ENCODE results near the gene SBK1.
"Not testable (repeated sequence)": the region's sequence is repeated elsewhere in the genome, so short reads cannot be mapped to it uniquely, and the experiment has no call there.

The SBK1 gene

DNA sequence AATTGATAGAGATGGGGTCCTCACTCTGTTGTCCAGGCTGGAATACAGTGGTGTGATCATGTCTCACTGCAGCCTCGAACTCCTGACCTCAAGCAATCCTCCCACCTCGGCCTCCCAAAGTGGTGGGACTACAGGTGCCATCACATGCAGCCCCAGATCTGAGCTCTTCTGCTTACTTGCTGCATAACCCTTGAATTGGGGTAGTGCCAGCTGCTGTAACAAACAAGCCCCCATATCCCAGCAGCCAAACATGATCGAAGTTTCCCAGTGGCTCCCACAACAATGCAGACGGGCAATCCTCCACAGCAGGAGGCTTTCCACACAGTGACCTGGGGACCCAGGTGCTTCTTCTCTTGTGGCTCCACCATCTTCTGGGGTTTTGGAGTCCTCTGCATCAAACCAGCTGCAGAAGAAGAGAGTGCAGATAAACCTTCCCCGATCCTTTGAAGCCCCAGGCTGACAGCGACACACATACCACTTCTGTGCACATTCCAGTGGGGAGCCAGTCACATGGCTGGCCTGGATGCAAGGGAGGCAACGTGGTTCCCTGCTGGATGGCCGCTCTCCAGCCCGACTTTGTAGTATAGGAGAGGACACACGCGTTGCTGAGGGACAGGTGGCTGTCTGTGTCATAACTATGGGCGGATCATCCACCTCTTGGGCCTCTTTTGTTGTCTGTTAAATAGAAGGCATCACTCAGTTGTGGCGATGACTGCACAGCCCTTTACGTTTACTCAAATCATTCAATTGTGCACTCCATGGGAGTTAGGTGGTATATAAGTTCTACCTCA, 16.7 kb downstream of the SBK1 start:
- DNase-seq (ENCODE audit: low read depth) = no peak

DNA sequence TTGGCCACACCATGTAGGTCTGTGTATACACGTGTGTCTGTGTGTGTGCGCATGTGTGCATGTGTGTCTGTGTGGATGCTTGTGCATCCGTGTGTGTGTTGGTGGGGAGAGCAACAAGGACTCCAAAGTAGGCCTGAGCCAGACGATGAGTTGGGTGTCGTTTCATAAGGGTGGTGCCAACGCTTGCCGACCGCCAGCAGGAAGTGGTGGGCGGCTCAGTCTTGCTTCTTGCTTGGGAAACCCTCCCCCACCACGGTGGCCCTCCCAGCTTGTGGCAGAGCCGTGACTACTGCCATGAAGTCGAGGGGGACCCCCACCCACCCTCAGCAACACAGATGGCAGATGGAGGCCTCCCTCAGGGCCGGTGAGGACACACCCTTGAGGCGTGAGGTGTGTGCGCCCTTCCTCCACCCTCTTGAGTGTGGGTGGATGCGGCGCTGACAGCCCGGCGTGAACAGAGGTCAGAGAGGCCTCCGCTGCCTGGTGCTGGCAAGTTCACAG, 17.5 kb downstream of the SBK1 start:
- peak; percentile 75 for DNase-seq (ENCODE audit: low read depth)

DNA sequence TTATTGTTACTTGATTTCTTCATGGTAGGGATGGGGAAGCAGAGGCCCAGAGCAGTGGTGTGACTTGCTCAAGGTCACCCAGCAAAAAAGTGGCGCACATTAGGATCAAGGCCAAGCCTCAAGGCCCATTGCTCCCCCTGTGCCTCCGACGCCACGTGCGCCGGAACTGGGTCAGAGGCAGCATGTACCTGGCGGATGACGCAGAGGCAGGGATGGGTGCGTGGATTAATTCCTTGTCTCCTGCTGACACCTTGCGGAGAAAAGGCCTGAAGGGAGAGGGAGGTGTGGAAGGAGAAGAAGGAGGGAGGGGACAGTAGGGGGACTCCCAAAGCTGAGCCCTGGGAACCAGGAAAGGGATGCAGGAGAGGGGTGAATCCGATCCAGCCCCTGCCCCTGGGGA, 18.5 kb downstream of the SBK1 start:
- no peak for DNase-seq (ENCODE audit: low read depth)

DNA sequence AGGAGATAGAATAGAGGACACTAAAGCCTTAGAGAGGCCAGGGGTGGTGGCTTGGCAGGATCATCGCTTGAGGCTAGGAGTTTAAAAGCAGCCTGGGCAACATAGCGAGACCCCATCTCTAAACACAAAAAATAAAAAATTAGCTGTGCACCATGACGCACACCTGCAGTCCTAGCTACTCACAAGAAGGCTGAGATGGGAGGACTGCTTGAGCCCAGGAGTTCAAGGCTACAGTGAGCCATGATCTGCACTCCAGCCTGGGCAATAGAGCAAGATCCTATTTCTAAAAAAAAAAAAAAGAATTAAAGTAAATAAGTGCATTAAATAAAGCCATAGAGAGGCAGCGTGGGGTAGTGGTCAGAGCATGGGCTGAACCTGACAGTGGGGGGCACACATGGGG, 19.1 kb downstream of the SBK1 start:
- no peak for DNase-seq (ENCODE audit: low read depth)

DNA sequence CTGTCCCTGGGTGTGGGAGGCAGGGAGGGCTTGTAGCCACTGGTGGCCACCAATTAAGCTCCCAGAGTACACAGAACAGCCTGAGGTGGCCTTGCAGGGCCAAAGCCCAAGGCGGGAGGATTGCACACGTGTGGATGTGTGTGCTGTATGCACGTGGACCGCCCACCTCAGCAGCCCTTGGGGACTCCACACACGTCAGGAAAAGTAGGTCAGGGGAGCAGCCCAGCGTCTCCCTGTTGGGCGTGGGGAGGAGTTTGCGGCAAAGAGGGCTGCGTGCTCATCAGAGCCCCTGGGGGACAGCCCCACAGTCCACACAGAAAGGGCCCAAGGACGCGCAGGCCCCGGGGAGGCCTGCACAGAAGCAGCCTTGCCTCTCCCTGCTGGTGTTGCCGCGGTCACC, 19.6 kb downstream of the SBK1 start:
- DNase-seq (ENCODE audit: low read depth) = no peak

DNA sequence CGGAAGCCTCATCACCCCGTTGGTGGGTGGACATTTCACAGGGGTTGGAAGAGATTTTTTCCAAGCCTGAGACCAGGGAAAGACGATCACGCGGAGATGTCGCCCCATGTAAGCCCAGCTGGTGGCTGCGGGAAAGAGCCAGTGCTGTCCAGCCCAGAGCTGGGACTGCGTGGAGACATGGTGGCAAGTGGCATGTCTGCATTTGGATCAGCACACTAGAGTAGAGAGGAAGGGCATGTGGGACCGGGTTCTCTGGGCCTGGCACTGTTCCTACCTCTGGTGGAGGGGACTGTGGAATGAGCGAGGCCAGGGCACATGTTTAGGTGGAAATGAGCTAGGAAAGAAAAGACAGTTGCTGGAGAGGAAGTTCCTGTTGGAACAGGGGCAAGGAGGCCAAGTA, 20.0 kb downstream of the SBK1 start:
- DNase-seq (ENCODE audit: low read depth) = no peak

DNA sequence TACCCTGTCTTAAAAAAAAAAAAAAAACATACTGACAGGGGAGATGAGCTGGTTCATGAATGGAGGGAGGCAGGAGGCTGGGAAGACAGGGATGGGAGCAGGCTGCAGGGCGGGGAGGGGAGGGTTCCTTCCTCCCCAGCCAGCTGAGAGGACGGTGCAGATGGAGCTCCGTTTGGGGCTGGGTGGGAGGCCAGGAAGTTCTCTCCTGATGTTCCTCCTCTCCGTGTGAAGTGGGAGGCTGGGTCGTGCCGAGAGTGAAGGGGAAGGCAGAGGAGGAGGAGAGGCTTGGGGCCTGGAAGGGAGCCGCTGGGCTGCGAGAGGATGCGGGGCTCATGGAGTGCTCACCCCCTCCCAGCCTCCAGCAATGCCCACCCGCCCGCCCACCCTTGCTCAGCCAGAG, 21.3 kb downstream of the SBK1 start:
- no peak for DNase-seq (ENCODE audit: low read depth)

DNA sequence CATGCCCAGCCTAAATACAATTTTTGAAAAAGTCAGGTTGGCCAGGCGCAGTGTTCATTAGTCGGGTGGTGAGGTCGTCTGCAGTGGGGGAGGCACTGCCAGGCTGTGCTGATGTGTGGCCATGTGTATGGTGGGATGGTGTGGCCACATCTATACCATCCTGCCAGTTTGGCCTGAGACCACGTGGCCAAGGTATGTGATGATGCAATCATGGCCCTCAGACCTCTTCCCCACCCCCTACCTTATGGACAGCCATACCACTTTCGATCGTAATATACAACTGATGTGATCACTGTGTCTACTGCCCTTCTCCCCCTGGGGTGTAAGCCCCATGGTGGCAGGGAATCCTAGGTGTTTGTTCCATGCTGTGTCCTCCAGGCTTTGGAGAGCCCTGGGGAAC, 23.7 kb downstream of the SBK1 start:
- DNase-seq (ENCODE audit: low read depth) = no peak

DNA sequence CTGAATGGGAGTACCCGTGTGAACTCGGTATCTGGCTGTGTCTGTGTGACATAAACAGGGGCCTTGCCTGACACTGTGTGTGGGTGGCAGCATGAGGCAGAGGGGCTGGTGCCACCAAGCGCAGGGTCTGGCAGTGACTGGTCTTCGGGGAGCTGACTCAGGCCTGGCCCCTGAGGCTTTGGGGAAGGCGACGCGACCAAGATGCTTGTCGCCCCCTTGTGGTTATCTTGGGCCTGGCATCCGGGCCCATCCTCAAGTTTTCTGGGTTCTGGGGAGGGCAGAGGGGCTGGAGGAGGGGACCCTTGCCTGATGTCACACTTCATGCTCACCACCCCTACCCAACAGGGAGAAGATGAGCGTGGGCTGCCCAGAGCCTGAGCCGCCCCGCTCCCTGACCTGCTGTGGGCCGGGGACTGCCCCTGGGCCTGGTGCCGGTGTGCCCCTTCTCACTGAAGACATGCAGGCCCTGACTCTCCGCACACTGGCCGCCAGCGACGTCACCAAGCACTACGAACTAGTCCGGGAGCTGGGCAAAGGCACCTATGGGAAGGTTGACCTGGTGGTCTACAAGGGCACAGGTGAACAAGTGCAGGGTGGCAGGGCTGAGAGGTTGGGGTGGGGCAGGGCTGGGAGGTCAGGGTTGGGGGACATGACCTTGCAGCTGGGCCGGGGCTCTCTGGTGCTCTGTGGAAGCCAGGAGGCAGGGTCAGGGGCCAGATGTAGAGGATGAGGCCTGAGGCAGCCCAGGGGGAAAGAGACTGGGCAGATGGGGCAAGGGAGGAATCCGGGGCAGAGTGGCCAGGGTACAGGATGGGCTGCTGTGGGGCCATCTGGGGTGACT, 24.9 kb downstream of the SBK1 start:
- peak; percentile 71 for DNase-seq (ENCODE audit: low read depth)

DNA sequence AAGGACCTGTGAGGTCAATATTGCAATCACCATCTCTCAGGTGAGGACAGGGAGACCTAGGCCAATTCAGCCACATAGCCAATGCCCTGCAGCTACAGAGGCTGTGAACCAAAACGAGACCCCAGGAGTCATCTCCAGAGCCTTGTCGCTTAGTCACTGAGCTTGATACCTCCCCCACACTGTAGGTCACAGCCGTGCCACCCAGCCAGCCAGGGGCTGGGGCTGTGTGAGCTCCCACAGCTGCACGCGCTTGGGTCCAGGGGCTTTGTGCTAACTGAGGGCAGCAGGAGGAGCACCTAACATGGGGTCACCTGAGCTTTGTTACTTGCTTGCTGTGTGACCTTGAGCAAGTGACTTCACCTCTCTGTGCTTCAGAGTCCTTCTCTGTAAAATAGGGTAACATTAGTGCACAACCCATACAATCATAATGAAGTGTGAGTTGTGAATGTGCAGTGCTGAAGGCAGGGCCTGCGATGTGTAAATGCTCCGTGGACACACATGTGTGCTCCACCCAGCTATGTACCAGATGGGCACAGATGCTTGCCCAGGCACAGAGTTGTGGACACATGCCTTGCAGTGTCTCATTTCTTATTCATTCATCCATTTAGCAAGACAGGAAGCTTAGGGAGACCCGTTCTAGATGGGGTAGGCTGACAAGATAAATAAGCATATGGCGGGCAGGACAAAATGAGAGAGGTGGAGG, 25.9 kb downstream of the SBK1 start:
- DNase-seq (ENCODE audit: low read depth) = no peak

DNA sequence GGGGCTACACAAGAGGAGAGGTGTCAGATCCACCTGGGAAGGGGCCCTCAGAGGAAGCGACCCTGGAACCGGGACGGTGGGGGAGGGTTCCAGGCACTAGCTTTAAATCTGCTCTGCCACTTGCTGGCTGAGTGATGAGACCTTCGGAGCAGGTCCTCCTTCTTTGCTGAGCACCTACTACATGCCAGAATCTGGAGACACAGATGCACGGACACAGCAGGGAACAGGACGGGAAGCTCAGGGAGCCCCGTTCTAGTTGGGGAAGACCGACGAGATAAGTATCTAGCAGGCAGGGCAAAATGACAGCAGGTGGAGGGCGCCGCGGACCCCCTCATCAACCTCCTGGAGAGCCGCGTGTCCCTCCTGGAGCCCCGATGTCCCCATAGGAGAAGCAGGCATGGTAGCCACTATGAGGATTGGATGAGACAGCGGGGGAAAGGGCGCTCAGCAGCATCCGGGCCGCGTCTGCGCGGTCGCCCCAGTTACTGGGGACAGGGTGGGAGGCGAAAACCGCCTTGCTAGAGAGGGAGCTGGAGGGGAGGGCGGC, 27.2 kb downstream of the SBK1 start:
- DNase-seq (ENCODE audit: low read depth) = no peak

DNA sequence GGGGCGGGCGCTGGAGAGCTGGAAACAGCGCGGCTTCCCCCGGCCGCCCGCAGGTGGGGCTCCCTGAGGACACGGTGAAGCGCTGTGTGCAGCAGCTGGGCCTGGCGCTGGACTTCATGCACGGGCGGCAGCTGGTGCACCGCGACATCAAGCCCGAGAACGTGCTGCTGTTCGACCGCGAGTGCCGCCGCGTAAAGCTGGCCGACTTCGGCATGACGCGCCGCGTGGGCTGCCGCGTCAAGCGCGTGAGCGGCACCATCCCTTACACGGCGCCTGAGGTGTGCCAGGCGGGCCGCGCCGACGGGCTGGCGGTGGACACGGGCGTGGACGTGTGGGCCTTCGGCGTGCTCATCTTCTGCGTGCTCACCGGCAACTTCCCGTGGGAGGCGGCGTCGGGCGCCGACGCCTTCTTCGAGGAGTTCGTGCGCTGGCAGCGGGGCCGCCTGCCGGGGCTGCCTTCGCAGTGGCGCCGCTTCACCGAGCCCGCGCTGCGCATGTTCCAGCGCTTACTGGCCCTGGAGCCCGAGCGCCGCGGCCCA, 27.8 kb downstream of the SBK1 start:
- DNase-seq (ENCODE audit: low read depth) = no peak

DNA sequence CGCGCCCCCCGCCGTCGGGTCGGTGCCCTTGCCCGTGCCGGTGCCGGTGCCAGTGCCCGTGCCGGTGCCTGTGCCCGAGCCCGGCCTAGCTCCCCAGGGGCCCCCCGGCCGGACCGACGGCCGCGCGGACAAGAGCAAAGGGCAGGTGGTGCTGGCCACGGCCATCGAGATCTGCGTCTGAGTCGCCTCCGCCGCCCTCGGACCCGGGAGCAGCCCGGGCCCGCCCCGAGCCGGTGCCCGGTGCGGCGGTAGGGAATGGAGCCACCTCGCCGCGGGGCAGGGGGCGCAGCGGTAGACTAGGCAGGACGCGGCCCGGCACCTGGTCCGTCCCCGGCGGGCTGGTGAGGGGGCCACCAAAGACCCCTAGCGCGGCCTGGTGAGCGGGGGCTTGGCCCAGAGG, 28.4 kb downstream of the SBK1 start:
- no peak for DNase-seq (ENCODE audit: low read depth)

DNA sequence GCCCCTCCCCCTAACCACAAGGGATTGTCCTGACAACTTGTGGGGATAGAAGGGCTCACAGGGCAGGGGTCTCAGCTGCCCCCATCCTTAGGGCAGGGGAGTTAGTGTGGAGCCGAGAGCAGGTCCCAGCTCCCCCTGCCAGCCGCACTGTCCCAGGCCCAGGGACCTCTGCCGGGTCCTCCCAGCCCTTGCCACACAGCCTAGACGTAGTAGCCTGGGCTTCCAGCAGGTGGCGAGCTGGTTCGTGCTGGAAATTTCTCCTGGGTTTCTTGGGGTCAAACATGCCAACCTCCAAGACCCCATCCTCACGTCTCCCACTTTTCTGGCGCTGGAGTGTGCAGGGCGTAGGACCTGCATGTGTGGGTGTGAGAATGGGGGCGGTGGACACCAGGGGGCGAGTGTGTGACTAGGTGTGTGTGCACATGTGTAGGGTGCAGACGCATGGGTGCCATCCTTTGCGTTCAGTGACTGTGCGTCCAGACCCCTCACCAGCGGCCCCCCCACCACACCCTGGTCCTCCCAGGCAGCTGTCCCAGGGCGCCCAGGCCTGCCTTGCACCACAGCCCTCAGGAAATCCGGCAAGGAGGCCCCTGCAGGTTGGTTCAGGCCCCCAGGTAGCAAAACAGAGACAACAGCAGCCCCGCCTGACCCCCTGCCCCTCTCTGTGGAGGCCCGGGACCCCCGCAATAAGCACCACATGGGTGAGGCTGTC, 29.5 kb downstream of the SBK1 start:
- DNase-seq (ENCODE audit: low read depth) = peak; percentile 37

DNA sequence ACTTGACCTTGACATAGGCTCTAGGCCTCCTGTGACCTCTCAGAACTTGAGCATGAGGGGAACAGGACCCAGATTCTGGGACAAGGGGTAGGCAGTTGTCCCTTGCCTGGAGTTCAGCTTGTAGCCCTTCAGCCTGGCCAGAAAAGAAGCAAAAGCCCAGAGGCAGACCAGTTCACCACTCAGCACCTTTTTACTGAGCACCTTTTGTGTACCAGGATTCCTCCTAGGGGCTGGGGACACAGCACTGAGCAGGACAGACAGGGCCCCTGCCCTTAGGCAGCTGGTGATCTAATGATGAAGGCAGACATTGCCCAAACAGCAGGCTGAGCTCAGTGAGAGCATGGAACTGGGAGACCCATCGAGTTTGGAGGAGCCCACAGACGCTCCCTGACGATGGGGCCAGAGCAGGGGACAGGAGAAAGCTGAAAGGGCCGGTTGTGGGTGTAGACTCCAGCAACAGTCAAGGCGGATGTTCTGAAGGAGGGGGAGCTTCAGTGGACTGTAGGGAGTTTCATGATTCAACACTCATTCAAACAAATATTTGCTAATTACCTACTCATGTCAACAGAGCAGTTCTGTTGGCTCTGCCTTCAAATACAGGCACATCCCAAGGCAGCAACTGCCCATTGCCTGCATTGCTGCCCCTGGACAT, 32.0 kb downstream of the SBK1 start:
- DNase-seq (ENCODE audit: low read depth) = no peak

DNA sequence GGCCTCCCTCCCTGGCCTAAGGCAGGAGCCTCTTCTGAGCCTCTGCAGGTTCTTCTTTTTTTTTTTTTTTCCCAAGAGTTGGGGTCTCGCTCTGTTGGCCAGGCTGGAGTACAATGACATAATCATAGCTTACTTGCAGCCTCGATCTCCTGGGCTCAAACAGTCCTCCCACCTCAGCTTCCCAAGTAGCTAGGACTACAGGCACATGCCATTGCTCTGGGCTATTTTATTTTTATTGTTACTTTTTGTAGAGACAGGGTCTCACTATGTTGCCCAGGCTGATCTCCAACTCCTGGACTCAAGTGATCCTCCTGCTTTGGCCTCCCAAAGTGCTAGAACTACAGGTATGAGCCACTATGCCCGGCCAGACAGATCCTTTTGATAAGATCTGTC, 32.6 kb downstream of the SBK1 start:
- no peak for DNase-seq (ENCODE audit: low read depth)

DNA sequence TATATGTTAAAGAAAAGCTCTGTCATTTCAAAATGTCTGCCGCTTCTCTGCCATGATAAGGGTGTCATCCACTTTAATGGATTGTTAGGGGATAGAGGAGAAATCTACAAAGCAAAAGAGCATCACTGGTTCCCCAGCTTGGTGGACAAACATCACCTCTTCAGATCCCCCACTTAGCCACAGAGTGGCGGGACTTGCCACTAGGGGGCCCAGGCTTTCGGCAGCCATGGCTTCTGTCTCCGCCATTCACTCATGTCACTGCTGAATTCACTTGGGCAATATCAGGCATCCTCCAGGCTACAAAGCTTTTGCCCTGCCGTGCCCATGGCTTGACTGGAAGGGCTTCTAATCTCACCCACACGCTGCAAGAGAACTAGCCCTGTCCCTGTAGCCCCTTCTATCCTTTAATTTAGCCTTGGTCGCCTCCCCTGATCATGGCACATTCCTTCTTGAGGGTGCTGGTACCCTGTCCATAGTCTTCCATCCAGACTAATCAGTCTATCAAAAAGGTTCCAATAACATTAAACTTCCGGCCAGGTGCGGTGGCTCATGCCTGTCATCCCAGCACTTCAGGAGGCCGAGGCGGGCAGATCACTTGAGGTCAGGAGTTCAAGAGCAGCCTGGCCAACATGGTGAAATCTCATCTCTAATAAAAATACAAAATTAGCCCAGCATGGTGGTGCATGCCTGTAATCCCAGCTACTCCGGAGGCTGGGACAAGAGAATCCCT, 34.7 kb downstream of the SBK1 start:
- peak; percentile 61 for DNase-seq (ENCODE audit: low read depth)

DNA sequence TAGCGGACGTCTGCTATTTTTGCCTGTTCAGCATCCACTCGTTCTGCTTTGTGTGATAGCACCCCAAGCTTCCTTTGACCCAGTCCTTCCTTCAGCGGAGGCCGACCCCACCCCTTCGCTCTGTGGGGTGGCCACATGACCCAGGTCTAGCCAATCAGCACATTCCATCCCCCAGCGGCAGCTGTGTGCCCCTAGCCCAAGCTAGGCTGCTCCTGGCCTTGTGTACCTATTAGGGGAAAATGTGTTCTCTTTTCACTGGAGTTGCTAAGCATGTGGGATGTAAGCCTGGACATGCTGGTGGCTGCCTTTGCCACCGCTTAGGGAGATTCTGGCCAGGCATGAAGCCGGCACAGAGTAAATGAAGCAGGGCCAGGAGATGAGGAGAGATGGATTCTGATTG, 37.9 kb downstream of the SBK1 start:
- not testable (repeated sequence) for DNase-seq (ENCODE audit: low read depth)

DNA sequence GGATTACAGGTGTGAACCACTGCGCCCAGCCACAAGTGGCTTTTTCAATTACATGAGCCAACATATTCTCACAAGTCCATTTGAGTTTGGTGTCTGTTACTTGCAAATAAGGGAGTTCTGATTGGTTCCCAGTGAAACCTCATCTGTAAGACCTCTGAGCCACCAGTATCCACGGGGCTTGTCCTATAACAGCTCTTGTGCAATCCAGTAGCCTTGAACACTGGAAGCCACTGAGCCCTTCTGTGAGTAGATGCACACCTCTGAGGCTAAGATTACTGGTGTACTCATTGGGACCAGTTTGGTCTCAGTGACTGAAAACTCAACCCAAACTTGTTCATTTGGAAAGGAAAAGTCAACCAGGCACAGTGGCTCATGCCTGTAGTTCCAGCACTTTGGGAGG, 38.7 kb downstream of the SBK1 start:
- DNase-seq (ENCODE audit: low read depth) = not testable (repeated sequence)

DNA sequence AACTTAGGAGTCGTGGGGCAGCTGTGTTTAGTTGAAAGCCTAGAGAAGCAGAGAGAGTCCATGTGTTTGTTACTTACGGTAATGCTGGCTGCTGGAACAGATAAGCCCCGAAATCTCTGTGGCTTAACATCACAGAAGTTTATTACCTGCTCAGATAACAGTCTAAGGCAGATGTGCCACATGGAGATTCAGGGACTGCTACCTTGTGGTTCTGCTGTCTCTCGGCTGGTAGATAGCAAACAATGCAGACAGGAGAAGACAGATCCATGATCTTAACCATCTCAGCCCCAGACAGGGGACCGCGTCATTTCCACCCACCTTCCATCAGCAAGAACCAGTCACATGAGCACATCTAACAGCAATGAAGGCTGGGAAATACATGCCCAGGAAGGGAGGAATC, 40.3 kb downstream of the SBK1 start:
- not testable (repeated sequence) for DNase-seq (ENCODE audit: low read depth)
